ENCODE data around the gene NKX1-2. TPM values are rescaled to one million over a fixed set of nuclear protein-coding genes. Genes with fewer than 3 reads are reported as not detected.

The NKX1-2 gene
- total RNA-seq (2022; extraction: Qiagen RNA extraction; ENCODE audit: low read depth), result 0.03 TPM in 1 of 5 replicates, not detected in the others

GRCh38 chr10:124450012-124450782 is at the start of gene NKX1-2:
Gene NKX1-2 (minus strand): TSS chr10:124450035. CDS start chr10:124449943, 92 bp downstream.

GRCh38 chr10:124461642-124462347 is 12.0 kb upstream of the NKX1-2 start, which contains the start of gene LHPP:
Gene LHPP (plus strand): TSS chr10:124461823. CDS start chr10:124461863, 40 bp downstream.

GRCh38 chr10:124418726-124419501 is 30.9 kb downstream of the NKX1-2 start, which contains the start of gene OAT:
Gene OAT (minus strand): TSS chr10:124418923. CDS start chr10:124412171, 6,752 bp downstream.

Other genes with a start within 250 kb of the NKX1-2 start
- gene OAT, start 31.1 kb downstream of the NKX1-2 start, total RNA-seq (2022; extraction: Qiagen RNA extraction; ENCODE audit: low read depth), result 67.6 to 95.5 TPM (median 72.1 TPM) in 5 replicates
- 11.3 to 12.9 TPM (median 11.6 TPM) in 5 replicates for gene LHPP, start 11.8 kb upstream of the NKX1-2 start, total RNA-seq (2022; extraction: Qiagen RNA extraction; ENCODE audit: low read depth)